22Rv1 (cell line): Measurements from ENCODE around the gene PDE8B.

Source experiments
- H3K27ac ChIP-seq: fragments of 450-650 bp; 2 replicates; pipeline ENCODE4 v1.5.1; 2017
- CTCF ChIP-seq: fragments of 450-650 bp; IDR thresholded peaks from 2 replicates; pipeline ENCODE4 v1.5.1; 2017; ENCODE audit warnings: mild to moderate bottlenecking
- ZFX ChIP-seq: fragments of 450-650 bp; IDR thresholded peaks from 2 replicates; pipeline ENCODE4 v1.6.1; 2017; ENCODE audit warnings: antibody characterized with exemption, borderline replicate concordance

PDE8B gene

DNA sequence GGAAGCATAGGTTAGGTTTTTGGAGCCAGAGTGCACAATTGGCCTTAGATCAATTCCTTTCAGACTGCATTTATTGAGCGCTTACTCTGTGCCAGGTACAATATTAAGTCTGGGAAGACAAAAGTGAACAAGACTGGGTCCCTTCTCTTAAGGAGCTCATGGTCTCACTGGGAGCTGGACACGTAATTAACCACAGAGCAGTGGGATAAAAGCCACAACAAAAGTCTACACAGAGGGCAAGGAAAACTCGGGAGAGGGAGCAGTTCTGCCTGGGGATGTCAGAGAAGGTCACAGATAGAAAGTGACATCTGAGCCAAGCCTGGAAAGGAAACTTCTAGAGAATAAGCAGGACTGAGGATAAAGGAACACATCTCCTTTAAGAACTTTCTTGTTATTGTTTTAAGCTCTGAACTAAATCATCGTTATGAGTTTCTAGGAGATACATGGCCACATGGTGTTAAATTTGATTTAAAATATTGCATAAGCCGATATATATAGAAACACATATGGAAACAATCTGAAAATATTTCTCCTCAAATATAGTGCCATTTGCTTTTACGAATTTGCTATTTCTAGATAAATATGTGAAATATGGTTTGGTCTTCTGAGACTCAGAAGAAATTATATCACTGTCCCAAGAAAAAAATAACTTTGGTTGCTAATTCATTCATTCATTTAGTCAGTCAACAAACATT, 40.1 kb upstream of the PDE8B start:
- TF ChIP-seq ZFX (no peak), CTCF (no peak)
- H3K27ac ChIP-seq: no peak overlapping the region

DNA sequence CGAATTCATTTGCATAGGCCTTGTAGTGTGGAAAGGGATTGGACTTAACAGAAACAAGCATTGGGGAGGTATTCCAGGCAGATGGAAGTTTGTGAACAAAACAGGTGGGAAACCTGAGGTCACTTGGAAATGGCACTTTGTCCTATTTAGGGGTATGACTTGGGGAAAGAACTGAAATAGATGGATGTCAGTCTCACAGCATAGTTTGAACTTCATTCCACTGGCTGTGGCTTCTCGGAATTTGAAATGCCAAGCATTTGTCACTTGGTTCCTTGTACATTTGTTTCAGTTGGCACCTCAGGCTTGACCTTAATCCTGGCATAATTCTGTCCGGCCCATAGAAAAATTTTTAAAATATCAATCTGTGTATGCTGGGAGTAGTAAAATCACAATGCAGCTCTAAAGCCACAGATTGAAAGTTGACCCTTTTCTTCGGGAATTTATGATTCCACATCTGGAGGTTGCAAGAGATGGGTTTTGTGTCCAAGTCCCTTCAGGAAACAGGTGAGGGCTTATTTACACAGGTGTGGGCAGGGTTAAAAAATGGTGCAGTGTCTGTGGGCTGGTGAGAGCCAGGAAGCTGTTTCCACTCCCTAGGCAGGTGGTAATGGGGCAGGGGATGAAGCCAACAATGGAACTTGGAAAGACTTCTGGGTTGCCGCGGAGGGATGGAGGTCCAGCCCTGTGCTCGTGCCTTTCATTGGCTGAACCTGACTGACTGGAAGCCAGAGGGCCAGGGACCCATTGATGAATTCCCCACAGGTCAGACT, 39.2 kb upstream of the PDE8B start:
- TF ChIP-seq CTCF (no peak), ZFX (no peak)
- H3K27ac ChIP-seq: no peak overlapping the region

- H3K27ac ChIP-seq: no peak overlapping the region
- TF ChIP-seq ZFX (no peak), CTCF (no peak)
Measured at GRCh38 chr5:77172713-77173328, 37.7 kb upstream of the PDE8B start.

GRCh38 chr5:77174526-77174925, 36.0 kb upstream of the PDE8B start:
- H3K27ac ChIP-seq: no peak overlapping the region
- TF ChIP-seq ZFX: no peak
- TF ChIP-seq CTCF: no peak

- TF ChIP-seq ZFX (no peak), CTCF (no peak)
Measured at GRCh38 chr5:77175231-77175630, 35.2 kb upstream of the PDE8B start.

GRCh38 chr5:77176429-77176828, 34.1 kb upstream of the PDE8B start:
- no peak overlapping the region for H3K27ac ChIP-seq
- TF ChIP-seq CTCF (no peak), ZFX (no peak)

More at GRCh38 chr5:77175231-77175630, 35.2 kb upstream of the PDE8B start:
- H3K27ac ChIP-seq: no peak overlapping the region

GRCh38 chr5:77177576-77177975, 32.9 kb upstream of the PDE8B start:
- no peak for TF ChIP-seq ZFX
- no peak for TF ChIP-seq CTCF
- H3K27ac ChIP-seq: no peak overlapping the region
